ENCODE measurements around the gene UNC93B1.
"Not testable (repeated sequence)": the region's sequence is repeated elsewhere in the genome, so short reads cannot be mapped to it uniquely, and the experiment has no call there.

Gene UNC93B1

DNA sequence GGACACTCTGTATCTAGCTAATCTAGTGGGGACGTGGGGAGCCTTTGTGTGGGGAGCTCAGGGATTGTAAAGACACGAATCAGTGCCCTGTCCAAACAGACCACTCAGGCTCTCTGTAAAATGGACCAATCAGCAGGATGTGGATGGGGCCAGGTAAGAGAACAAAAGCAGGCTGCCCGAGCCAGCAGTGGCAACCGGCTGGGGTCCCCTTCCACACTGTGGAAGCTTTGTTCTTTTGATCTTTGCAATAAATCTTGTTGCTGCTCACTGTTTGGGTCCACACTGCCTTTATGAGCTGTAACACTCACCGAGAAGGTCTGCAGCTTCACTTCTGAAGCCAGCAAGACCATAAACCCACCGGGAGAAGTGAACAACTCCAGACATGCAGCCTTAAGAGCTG, 40.0 kb downstream of the UNC93B1 start:
- not testable (repeated sequence) for H3K9ac ChIP-seq (ENCODE audit: low read length in 5 of 5); H3K27me3 ChIP-seq (ENCODE audit: control insufficient read depth in 5 of 5, insufficient read depth in 4 of 5, low read length in 5 of 5); H3K4me1 ChIP-seq (ENCODE audit: control insufficient read depth in 5 of 5, insufficient read depth in 5 of 5, low read length in 5 of 5); H3K36me3 ChIP-seq (ENCODE audit: control insufficient read depth in 5 of 5, insufficient read depth in 5 of 5, low read length in 5 of 5); H3K9me3 ChIP-seq (ENCODE audit: control insufficient read depth in 5 of 5, low read length in 5 of 5); H3K4me3 ChIP-seq (ENCODE audit: low read depth in 1 of 5, low read length in 5 of 5); H3K27ac ChIP-seq (ENCODE audit: low read depth, low read length)

DNA sequence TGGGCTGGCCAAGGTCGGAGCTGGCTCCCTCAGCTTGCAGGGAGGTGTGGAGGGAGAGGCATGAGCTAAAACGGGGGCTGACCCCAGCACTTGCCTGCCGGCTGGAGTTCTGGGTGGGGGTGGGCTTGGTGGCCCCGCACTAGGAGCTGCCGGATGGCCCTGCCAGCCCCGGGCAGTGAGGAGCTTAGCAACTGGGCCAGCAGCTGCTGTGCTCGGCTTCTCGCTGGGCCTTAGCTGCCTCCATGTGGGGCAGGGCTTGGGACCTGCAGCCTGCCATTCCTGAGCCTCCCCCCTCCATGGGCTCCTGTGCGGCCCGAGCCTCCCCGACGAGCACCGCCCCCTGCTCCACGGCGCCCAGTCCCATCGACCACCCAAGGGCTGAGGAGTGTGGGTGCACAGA, 40.7 kb downstream of the UNC93B1 start:
- H3K27me3 ChIP-seq (ENCODE audit: control insufficient read depth in 5 of 5, insufficient read depth in 4 of 5, low read length in 5 of 5); H3K4me3 ChIP-seq (ENCODE audit: low read depth in 1 of 5, low read length in 5 of 5); H3K36me3 ChIP-seq (ENCODE audit: control insufficient read depth in 5 of 5, insufficient read depth in 5 of 5, low read length in 5 of 5); H3K27ac ChIP-seq (ENCODE audit: low read depth, low read length); H3K4me1 ChIP-seq (ENCODE audit: control insufficient read depth in 5 of 5, insufficient read depth in 5 of 5, low read length in 5 of 5); H3K9ac ChIP-seq (ENCODE audit: low read length in 5 of 5); H3K9me3 ChIP-seq (ENCODE audit: control insufficient read depth in 5 of 5, low read length in 5 of 5): not testable (repeated sequence)

DNA sequence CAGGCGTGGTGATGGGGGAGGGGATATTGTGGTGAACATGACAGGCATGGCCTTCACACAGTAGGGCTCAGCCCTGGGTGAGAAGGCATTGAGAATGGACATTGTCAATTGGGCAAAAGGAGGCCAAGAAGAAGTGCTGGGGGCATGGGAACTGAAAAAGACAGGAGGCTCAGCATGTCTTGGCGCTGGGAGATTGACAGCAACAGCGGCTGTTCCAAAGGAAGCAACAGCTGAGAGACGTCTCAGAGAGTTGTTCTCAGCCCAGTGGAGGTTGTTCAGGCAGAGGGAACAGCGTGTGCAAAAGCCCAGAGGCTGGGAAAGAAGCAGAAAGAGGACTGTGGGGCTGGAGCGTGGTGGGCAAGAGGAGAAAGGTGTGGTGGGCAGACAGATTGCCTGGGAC, 47.7 kb downstream of the UNC93B1 start:
- not testable (repeated sequence) for H3K9ac ChIP-seq (ENCODE audit: low read length in 5 of 5); H3K9me3 ChIP-seq (ENCODE audit: control insufficient read depth in 5 of 5, low read length in 5 of 5); H3K27me3 ChIP-seq (ENCODE audit: control insufficient read depth in 5 of 5, insufficient read depth in 4 of 5, low read length in 5 of 5); H3K36me3 ChIP-seq (ENCODE audit: control insufficient read depth in 5 of 5, insufficient read depth in 5 of 5, low read length in 5 of 5); H3K27ac ChIP-seq (ENCODE audit: low read depth, low read length); H3K4me1 ChIP-seq (ENCODE audit: control insufficient read depth in 5 of 5, insufficient read depth in 5 of 5, low read length in 5 of 5); H3K4me3 ChIP-seq (ENCODE audit: low read depth in 1 of 5, low read length in 5 of 5)

DNA sequence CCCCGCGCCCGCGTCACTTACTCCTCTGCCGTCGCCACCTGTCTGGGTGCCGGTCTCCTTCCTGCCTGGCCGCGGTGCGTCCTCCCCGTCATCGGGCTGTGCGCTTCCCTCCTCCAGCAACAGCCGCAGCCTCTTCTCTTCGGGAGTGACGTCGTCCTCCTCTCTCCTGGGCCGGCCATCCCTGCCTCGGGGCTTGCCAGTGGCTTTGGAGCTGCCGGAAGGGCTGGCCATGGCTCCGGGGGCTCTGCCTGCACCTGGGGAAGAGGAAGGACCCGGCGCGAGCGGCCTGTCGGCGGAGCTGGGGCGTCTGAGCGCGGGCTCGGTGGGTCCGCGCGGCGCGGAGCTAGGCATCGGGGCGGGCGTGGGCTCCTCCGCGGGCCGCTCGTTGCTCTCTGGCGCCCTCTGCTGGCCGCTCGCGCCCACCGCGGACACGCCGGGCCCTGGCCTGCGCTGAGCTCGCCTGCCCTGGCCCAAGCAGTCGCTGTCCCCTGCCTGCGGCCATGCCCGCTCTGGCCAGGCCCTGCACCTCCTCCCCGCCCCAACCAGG, 48.4 kb downstream of the UNC93B1 start:
- H3K4me3 ChIP-seq (ENCODE audit: low read depth in 1 of 5, low read length in 5 of 5): peak overlapping the region in 4 of 5 donors; percentile 37 to 63 (median 48)
- not testable (repeated sequence) for H3K27me3 ChIP-seq (ENCODE audit: control insufficient read depth in 5 of 5, insufficient read depth in 4 of 5, low read length in 5 of 5); H3K9me3 ChIP-seq (ENCODE audit: control insufficient read depth in 5 of 5, low read length in 5 of 5); H3K27ac ChIP-seq (ENCODE audit: low read depth, low read length); H3K36me3 ChIP-seq (ENCODE audit: control insufficient read depth in 5 of 5, insufficient read depth in 5 of 5, low read length in 5 of 5); H3K9ac ChIP-seq (ENCODE audit: low read length in 5 of 5); H3K4me1 ChIP-seq (ENCODE audit: control insufficient read depth in 5 of 5, insufficient read depth in 5 of 5, low read length in 5 of 5)

DNA sequence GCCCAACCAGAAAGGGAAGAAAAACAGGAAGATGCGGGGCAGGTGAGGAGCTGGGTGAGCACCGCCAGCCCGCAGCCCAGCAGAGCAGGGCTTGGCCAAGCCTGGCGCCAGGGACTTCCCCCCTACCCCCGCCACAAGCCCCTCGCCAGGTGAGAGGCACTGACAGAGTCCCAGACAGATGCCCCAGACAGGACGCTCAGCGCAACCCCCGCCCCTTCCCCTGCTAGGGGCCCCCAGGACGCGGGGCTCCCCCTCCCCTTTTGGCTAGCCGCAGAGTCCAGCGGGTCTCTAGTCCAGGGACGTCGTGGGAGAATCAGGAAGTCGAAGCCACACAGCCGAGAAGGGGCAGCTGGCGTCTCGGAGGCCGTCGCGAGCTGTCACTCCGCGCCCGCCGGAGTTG, 48.9 kb downstream of the UNC93B1 start:
- not testable (repeated sequence) for H3K4me3 ChIP-seq (ENCODE audit: low read depth in 1 of 5, low read length in 5 of 5); H3K36me3 ChIP-seq (ENCODE audit: control insufficient read depth in 5 of 5, insufficient read depth in 5 of 5, low read length in 5 of 5); H3K9ac ChIP-seq (ENCODE audit: low read length in 5 of 5); H3K9me3 ChIP-seq (ENCODE audit: control insufficient read depth in 5 of 5, low read length in 5 of 5); H3K27me3 ChIP-seq (ENCODE audit: control insufficient read depth in 5 of 5, insufficient read depth in 4 of 5, low read length in 5 of 5); H3K27ac ChIP-seq (ENCODE audit: low read depth, low read length); H3K4me1 ChIP-seq (ENCODE audit: control insufficient read depth in 5 of 5, insufficient read depth in 5 of 5, low read length in 5 of 5)

DNA sequence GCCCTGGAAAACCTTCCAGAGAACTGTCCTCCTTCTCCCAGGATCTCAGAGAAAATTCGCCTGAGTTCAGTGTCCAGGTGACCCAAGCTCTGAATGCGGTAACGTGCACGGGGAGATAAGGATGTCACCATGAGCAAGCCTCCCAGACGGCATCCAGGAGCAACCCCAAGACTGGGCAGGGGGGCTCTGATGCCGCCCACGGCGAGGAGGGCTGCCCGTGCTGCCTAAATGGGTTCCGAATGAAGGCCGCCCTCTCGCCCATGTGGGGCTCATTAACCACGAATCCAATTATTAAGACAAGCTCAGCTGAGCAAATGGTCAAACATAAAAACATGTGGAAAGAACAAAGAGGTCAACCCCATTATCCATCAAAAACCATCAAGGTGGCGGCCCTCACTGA, 49.6 kb downstream of the UNC93B1 start:
- not testable (repeated sequence) for H3K4me3 ChIP-seq (ENCODE audit: low read depth in 1 of 5, low read length in 5 of 5); H3K9me3 ChIP-seq (ENCODE audit: control insufficient read depth in 5 of 5, low read length in 5 of 5); H3K9ac ChIP-seq (ENCODE audit: low read length in 5 of 5); H3K36me3 ChIP-seq (ENCODE audit: control insufficient read depth in 5 of 5, insufficient read depth in 5 of 5, low read length in 5 of 5); H3K27me3 ChIP-seq (ENCODE audit: control insufficient read depth in 5 of 5, insufficient read depth in 4 of 5, low read length in 5 of 5); H3K27ac ChIP-seq (ENCODE audit: low read depth, low read length); H3K4me1 ChIP-seq (ENCODE audit: control insufficient read depth in 5 of 5, insufficient read depth in 5 of 5, low read length in 5 of 5)

DNA sequence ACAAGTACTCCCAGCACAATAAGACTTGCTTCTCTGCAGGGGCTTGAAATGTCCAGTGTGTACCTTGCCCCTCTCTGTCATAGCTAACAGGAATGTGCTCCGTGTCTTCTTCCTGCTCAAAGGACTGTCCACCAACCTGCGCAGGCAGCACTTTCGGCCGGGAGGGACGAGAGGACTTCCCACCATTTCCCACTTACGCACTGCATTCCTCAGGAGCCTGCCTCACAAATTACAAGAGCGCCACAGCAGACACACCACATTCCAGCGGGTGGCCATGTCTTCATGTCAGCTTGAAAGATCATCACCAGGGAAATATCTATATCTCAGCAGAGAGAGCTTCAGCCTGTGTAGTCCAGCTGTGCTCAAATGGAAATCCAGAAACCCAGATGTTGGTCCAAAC, 53.2 kb downstream of the UNC93B1 start:
- not testable (repeated sequence) for H3K4me3 ChIP-seq (ENCODE audit: low read depth in 1 of 5, low read length in 5 of 5); H3K27me3 ChIP-seq (ENCODE audit: control insufficient read depth in 5 of 5, insufficient read depth in 4 of 5, low read length in 5 of 5); H3K27ac ChIP-seq (ENCODE audit: low read depth, low read length); H3K9ac ChIP-seq (ENCODE audit: low read length in 5 of 5); H3K36me3 ChIP-seq (ENCODE audit: control insufficient read depth in 5 of 5, insufficient read depth in 5 of 5, low read length in 5 of 5); H3K4me1 ChIP-seq (ENCODE audit: control insufficient read depth in 5 of 5, insufficient read depth in 5 of 5, low read length in 5 of 5); H3K9me3 ChIP-seq (ENCODE audit: control insufficient read depth in 5 of 5, low read length in 5 of 5)

DNA sequence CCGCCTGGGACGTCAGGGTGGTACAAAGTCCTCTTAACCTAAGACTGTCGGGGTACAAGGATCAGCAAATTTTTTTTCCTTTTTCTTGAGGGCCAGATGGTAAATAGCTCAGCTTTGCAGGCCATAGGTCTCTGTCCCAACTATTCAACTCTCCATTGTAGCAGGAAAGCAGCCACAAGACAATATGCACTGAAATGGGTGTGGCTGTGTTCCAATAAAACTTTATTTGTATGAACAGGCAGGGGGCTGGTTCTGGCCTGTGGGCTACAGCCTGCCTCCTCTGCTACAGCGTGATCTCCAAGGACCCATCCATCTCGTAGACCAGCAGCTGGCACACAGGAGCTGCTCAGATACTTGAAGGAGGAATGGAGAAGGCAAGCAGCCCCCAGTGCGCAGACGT, 56.1 kb downstream of the UNC93B1 start:
- not testable (repeated sequence) for H3K9me3 ChIP-seq (ENCODE audit: control insufficient read depth in 5 of 5, low read length in 5 of 5); H3K27ac ChIP-seq (ENCODE audit: low read depth, low read length); H3K9ac ChIP-seq (ENCODE audit: low read length in 5 of 5); H3K4me3 ChIP-seq (ENCODE audit: low read depth in 1 of 5, low read length in 5 of 5); H3K27me3 ChIP-seq (ENCODE audit: control insufficient read depth in 5 of 5, insufficient read depth in 4 of 5, low read length in 5 of 5); H3K4me1 ChIP-seq (ENCODE audit: control insufficient read depth in 5 of 5, insufficient read depth in 5 of 5, low read length in 5 of 5); H3K36me3 ChIP-seq (ENCODE audit: control insufficient read depth in 5 of 5, insufficient read depth in 5 of 5, low read length in 5 of 5)

DNA sequence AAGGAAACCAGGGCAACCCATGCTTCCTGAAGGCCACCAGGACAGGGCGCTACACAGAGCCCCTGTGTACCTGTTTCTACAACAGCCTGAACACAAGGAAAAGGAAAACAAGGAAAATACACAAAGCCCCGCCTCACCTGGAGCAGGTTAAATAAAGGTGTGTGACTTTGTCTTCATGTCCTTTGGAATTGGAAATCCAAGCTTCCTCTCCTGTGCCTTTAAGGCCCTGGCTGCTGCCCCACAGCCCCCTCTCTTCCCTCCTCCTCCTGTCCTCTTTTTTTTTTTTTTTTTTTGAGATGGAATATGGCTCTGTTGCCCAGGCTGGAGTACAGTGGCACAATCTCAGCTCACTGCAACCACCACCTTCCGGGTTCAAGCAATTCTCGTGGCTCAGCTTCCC, 57.5 kb downstream of the UNC93B1 start:
- H3K27ac ChIP-seq (ENCODE audit: low read depth, low read length); H3K9ac ChIP-seq (ENCODE audit: low read length in 5 of 5); H3K4me3 ChIP-seq (ENCODE audit: low read depth in 1 of 5, low read length in 5 of 5); H3K9me3 ChIP-seq (ENCODE audit: control insufficient read depth in 5 of 5, low read length in 5 of 5); H3K27me3 ChIP-seq (ENCODE audit: control insufficient read depth in 5 of 5, insufficient read depth in 4 of 5, low read length in 5 of 5); H3K4me1 ChIP-seq (ENCODE audit: control insufficient read depth in 5 of 5, insufficient read depth in 5 of 5, low read length in 5 of 5); H3K36me3 ChIP-seq (ENCODE audit: control insufficient read depth in 5 of 5, insufficient read depth in 5 of 5, low read length in 5 of 5): not testable (repeated sequence)

DNA sequence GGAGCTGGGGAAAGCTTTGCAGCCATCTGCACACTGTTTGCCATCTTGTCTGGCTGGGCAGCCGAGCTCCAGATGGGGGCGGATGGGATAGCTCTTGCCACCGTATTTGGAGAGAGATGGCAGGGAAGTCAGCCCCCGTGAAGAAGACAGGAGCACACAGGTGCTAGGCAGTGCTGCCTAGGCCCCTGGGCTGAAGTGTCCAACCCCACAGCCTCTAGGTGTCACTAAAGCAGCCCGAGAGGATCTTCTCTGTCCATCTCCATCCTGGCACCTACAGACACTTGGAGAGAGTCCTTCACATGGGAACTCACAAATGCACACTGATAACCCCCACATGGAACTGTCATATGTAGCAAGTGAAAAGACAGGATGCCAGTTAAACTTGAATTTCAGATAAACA, 60.5 kb downstream of the UNC93B1 start:
- H3K9me3 ChIP-seq (ENCODE audit: control insufficient read depth in 5 of 5, low read length in 5 of 5); H3K9ac ChIP-seq (ENCODE audit: low read length in 5 of 5); H3K4me3 ChIP-seq (ENCODE audit: low read depth in 1 of 5, low read length in 5 of 5); H3K4me1 ChIP-seq (ENCODE audit: control insufficient read depth in 5 of 5, insufficient read depth in 5 of 5, low read length in 5 of 5); H3K36me3 ChIP-seq (ENCODE audit: control insufficient read depth in 5 of 5, insufficient read depth in 5 of 5, low read length in 5 of 5); H3K27me3 ChIP-seq (ENCODE audit: control insufficient read depth in 5 of 5, insufficient read depth in 4 of 5, low read length in 5 of 5); H3K27ac ChIP-seq (ENCODE audit: low read depth, low read length): not testable (repeated sequence)
